A549 (cell line): ENCODE data around the gene NSMCE4A.

Source experiments
- CHD2 ChIP-seq: fragments of 150-350 bp; IDR thresholded peaks from 2 replicates; pipeline ENCODE4 v1.6.1; 2014; ENCODE audit warnings: low read length; ENCODE audit not compliant: partially characterized antibody
- CTCF ChIP-seq: fragments of >200 bp; sonication (Bioruptor Twin); formaldehyde crosslinking; IDR thresholded peaks from 3 replicates; pipeline ENCODE4 v1.5.1; 2016
- POLR2A ChIP-seq: IDR thresholded peaks from 2 replicates; pipeline ENCODE4 v1.6.1; 2012; ENCODE audit warnings: mild to moderate bottlenecking, low read length
- TFCP2L1 ChIP-seq: fragments of 250-450 bp; sonication (Bioruptor Pico); IDR thresholded peaks from 2 replicates; pipeline ENCODE4 v1.5.0; 2021; ENCODE audit warnings: mild to moderate bottlenecking

- TF ChIP-seq CHD2 (no peak), CTCF (no peak), TFCP2L1 (CRISPR knock-in tag) (no peak), POLR2A (no peak)
These were observed 48.2 kb downstream of the NSMCE4A start for GRCh38 chr10:121926671-121927317.
